Measurements from ENCODE around the gene DCTN2.
"Not testable (repeated sequence)": the region's sequence is repeated elsewhere in the genome, so short reads cannot be mapped to it uniquely, and the experiment has no call there.

DNA sequence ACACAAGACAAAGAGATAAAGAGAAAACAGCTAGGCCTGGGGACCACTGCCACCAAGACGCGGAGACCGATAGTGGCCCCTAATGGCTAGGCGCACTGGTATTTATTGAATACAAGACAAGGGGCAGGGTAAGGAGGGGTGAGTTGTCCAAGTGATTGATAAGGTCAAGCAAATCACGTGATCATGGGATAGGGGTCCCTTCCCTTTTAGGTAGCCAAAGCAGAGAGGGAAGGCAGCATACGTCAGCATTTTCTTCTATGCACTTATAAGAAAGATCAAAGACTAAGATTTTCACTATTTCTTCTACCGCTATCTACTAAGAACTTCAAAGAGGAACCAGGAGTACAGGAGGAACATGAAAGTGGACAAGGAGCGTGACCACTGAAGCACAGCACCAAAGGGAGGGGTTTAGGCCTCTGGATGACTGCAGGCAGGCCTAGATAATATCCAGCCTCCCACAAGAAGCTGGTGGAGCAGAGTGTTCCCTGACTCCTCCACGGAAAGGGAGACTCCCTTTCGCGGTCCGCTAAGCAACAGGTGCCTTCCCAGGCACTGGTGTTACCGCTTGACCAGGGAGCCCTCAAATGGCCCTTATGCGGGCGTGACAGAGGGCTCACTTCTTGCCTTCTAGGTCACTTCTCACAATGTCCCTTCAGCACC, 42.1 kb upstream of the DCTN2 start:
- TF ChIP-seq, protein P1, sequence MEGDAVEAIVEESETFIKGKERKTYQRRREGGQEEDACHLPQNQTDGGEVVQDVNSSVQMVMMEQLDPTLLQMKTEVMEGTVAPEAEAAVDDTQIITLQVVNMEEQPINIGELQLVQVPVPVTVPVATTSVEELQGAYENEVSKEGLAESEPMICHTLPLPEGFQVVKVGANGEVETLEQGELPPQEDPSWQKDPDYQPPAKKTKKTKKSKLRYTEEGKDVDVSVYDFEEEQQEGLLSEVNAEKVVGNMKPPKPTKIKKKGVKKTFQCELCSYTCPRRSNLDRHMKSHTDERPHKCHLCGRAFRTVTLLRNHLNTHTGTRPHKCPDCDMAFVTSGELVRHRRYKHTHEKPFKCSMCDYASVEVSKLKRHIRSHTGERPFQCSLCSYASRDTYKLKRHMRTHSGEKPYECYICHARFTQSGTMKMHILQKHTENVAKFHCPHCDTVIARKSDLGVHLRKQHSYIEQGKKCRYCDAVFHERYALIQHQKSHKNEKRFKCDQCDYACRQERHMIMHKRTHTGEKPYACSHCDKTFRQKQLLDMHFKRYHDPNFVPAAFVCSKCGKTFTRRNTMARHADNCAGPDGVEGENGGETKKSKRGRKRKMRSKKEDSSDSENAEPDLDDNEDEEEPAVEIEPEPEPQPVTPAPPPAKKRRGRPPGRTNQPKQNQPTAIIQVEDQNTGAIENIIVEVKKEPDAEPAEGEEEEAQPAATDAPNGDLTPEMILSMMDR (IDR thresholded peaks at IDR 0.05), result not testable (repeated sequence)
- not testable (repeated sequence) for TF ChIP-seq POLR2A (IDR thresholded peaks at IDR 0.05)

All from thyroid gland (tissue), 4 donors.